GM23248 (cell line): ENCODE results near the gene TMEM131L. TPM values are rescaled to one million over a fixed set of nuclear protein-coding genes. Genes with fewer than 3 reads are reported as not detected.

Experiments
- DNase-seq: peaks from one replicate; pipeline ENCODE4 v3.0.0-alpha.2; 2015
- H2AFZ ChIP-seq: fragments of 200-600 bp; sonication (generic); 2 replicates; pipeline ENCODE4 v1.6.1; 2016; ENCODE audit warnings: antibody characterized with exemption
- H3F3A ChIP-seq: fragments of 200-600 bp; sonication (generic); 2 replicates; pipeline ENCODE4 v1.6.1; 2016; ENCODE audit warnings: mild to moderate bottlenecking, antibody characterized with exemption, mixed run types; ENCODE audit not compliant: insufficient read depth
- H3K27ac ChIP-seq: fragments of 200-600 bp; sonication (generic); 2 replicates; pipeline ENCODE4 v1.5.1; 2016; ENCODE audit warnings: mild to moderate bottlenecking
- H3K27me3 ChIP-seq: fragments of 200-600 bp; sonication (generic); replicated peaks from 2 replicates; pipeline ENCODE4 v1.6.1; 2016; ENCODE audit warnings: mild to moderate bottlenecking; ENCODE audit not compliant: insufficient read depth
- H3K36me3 ChIP-seq: fragments of 200-600 bp; sonication (generic); 2 replicates; pipeline ENCODE4 v1.6.1; 2016; ENCODE audit warnings: low read depth, mild to moderate bottlenecking
- H3K4me1 ChIP-seq: fragments of 200-600 bp; sonication (generic); 2 replicates; pipeline ENCODE4 v1.6.1; 2016; ENCODE audit warnings: mild to moderate bottlenecking; ENCODE audit not compliant: insufficient read depth
- H3K4me2 ChIP-seq: fragments of 200-600 bp; sonication (generic); one replicate; pipeline ENCODE4 v1.6.1; 2016; ENCODE audit warnings: mild to moderate bottlenecking; ENCODE audit not compliant: unreplicated experiment
- H3K4me3 ChIP-seq: fragments of 200-600 bp; sonication (generic); 2 replicates; pipeline ENCODE4 v1.5.1; 2016; ENCODE audit warnings: mild to moderate bottlenecking
- H3K79me2 ChIP-seq: fragments of 200-600 bp; sonication (generic); 2 replicates; pipeline ENCODE4 v1.6.1; 2016; ENCODE audit warnings: mild to moderate bottlenecking; ENCODE audit not compliant: insufficient read depth
- H3K9ac ChIP-seq: fragments of 200-600 bp; sonication (generic); 2 replicates; pipeline ENCODE4 v1.6.1; 2016; ENCODE audit warnings: mild to moderate bottlenecking
- H3K9me2 ChIP-seq: fragments of 200-600 bp; sonication (generic); 2 replicates; pipeline ENCODE4 v1.6.1; 2016; ENCODE audit warnings: mixed run types, mild to moderate bottlenecking, moderate library complexity; ENCODE audit not compliant: insufficient read depth
- H3K9me3 ChIP-seq: fragments of 200-600 bp; sonication (generic); one replicate; pipeline ENCODE4 v1.6.1; 2017; ENCODE audit warnings: low read depth
- H4K20me1 ChIP-seq: fragments of 200-600 bp; sonication (generic); 2 replicates; pipeline ENCODE4 v1.6.0; 2016; ENCODE audit not compliant: insufficient read depth
- EZH2 ChIP-seq: fragments of 200-600 bp; sonication (generic); IDR thresholded peaks from 2 replicates; pipeline ENCODE4 v1.6.1; 2018; ENCODE audit warnings: antibody characterized with exemption, mild to moderate bottlenecking; ENCODE audit not compliant: insufficient read depth, poor library complexity, severe bottlenecking
- EZH2phosphoT487 ChIP-seq: fragments of 200-600 bp; sonication (generic); IDR thresholded peaks from 2 replicates; pipeline ENCODE4 v1.6.1; 2018; ENCODE audit warnings: antibody characterized with exemption, moderate library complexity, mild to moderate bottlenecking, low read depth; ENCODE audit not compliant: insufficient read depth
- WGBS, 2 experiments: methylation state at CpG; one replicate each; pipeline ENCODE4 v1.1.6; 2015 to 2017; ENCODE audit warnings: low lambda C conversion rate in 2 of 2, low coverage in 1 of 2; ENCODE audit errors: missing lambda C conversion rate in 2 of 2; 5-methylcytosine and 5-hydroxymethylcytosine counted together
- in situ Hi-C: fragments of 300-500 bp; cut with MboI; formaldehyde crosslinking; loops from 2 replicates; pipeline ENCODE4 v1.15.0; 2020
- polyA plus RNA-seq: library from polyadenylated mRNA; unstranded; fragments of >200 nt; fragmentation: Nextera tagmentation; extraction: Ambion mirVana; gene quantifications from 2 replicates; pipeline ENCODE4 v1.2.1, GENCODE V29; 2016
- total RNA-seq: library from RNA; depleted of rRNA; stranded (reverse); fragments of >200 nt; shearing (Covaris generic); gene quantifications from 2 replicates; pipeline ENCODE4 v1.2.3, GENCODE V29; 2014

Gene TMEM131L
- total and polyA plus RNA-seq, 2 experiments from 2014 or later = 8.7 to 11.1 TPM

DNA sequence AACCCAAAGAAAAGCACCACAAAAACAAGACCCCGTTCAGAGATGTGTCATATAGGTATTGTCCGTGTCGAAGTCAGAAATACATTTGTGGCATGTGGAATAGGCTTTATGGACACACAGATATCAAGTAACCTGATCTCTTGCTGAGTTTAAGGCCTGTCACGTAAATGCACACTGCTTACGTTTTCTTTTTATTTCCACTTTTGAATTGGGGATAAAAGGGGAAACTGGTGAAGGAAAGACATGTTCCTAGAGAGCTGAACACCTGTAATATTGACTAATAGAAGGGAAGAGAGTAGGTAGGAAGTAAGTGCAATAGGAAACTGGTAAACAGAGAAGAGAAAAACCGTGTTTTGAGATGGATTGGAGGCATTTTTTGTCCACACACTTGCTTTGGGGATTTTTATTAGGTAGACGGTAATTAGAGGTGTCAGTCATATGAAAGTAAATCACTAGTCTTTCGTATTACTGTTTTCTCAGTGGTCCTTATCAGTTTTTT is 24.9 kb downstream of the TMEM131L start:
- Histone ChIP-seq H4K20me1 (no peaks in the 10 kb centered on the region), H2AFZ (no peak overlapping the region), H3K4me3 (no peak overlapping the region), H3K4me2 (no peak overlapping the region), H3K4me1 (peaks cover 30% of the 10 kb centered on the region), H3F3A (peaks cover 7% of the 10 kb centered on the region), H3K36me3 (no peaks in the 10 kb centered on the region), H3K9me2 (no peaks in the 10 kb centered on the region), H3K27ac (no peak overlapping the region), H3K27me3 (no peaks in the 10 kb centered on the region), H3K9ac (no peak overlapping the region), H3K79me2 (peaks cover 16% of the 10 kb centered on the region), H3K9me3 (no peaks in the 10 kb centered on the region)
- DNase-seq = no peak
- 95 to 96% methylated on average over 8 of the region's 8 CpGs for WGBS, 2 experiments
- in situ Hi-C loops = no loop called here
- no peak for TF ChIP-seq EZH2phosphoT487
- TF ChIP-seq EZH2 = no peak

DNA sequence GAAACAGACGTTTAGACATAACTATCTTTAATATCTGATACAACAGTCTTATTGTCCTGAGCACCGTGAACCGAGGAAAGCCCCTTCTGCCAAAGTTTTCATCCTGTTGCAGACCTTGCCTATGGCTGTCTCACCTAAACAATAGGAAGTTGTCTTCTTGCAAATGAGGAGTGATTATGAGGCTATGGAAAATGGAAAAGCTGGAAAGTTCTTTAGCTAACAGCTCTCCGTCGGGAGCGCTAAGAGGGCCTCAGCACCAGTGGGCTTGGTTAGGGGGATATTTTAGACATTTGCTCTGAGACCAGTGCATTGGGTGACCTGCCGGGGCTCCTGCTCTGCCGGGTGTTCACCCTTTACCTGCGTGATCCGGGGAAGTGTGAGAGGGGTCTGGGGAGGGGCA is 28.4 kb downstream of the TMEM131L start:
- TF ChIP-seq EZH2 (no peak), EZH2phosphoT487 (no peak)
- H4K20me1 ChIP-seq = no peaks in the 10 kb centered on the region
- H3K4me2 ChIP-seq = no peak overlapping the region
- no peak overlapping the region for H3K9ac ChIP-seq
- H3K36me3 ChIP-seq = no peaks in the 10 kb centered on the region
- 91 to 92% methylated on average over 10 of the region's 10 CpGs for WGBS, 2 experiments
- no peak overlapping the region for H3K27ac ChIP-seq
- no peak for DNase-seq
- peaks cover 21% of the 10 kb centered on the region for H3K79me2 ChIP-seq
- H3F3A ChIP-seq = peaks cover 22% of the 10 kb centered on the region
- H3K9me3 ChIP-seq = no peaks in the 10 kb centered on the region
- no peaks in the 10 kb centered on the region for H3K9me2 ChIP-seq
- peaks cover 25% of the 10 kb centered on the region for H3K4me1 ChIP-seq
- H2AFZ ChIP-seq = no peak overlapping the region
- H3K27me3 ChIP-seq = no peaks in the 10 kb centered on the region
- no peak overlapping the region for H3K4me3 ChIP-seq
- in situ Hi-C loops = no loop called here

DNA sequence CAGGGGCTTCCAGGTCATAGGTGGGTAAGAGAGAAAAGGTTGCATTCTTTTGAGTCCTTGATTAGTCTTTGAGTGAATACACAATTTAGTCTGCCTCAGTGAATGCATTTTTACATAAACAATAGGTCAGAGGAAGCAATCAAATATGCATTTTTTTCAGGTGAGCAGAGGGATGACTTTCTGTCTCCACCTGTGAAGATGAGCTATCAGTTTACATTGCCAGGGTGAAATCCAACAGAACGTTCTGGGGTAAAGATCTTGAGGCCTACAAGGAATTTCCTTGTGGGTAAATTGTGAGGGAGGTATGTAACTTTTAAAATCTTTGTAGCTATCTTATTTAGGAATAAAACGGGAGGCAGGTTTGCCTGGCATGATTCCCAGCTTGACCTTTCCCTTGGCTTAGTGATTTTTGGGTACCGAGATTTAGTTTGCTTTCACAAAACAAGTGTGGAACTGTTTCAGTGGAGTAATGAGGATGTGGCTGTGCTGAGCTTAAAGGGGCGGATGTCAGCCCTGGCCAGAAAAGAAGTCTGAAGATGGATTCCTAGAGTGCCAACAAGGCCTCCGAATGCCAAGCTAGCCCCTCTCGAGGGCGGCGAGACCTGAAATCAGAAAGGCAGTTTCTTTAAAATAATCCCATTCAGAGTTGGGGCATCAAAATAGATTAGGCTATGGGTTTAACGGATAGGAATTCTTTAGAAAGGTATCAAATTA is 29.5 kb downstream of the TMEM131L start:
- Histone ChIP-seq H3K79me2 (peaks cover 21% of the 10 kb centered on the region), H3K4me3 (no peak overlapping the region), H3K9me3 (no peaks in the 10 kb centered on the region), H3K27ac (no peak overlapping the region), H3F3A (peaks cover 25% of the 10 kb centered on the region), H3K4me2 (no peak overlapping the region), H3K4me1 (peaks cover 25% of the 10 kb centered on the region), H3K9ac (no peak overlapping the region), H4K20me1 (no peaks in the 10 kb centered on the region), H3K36me3 (no peaks in the 10 kb centered on the region), H3K9me2 (no peaks in the 10 kb centered on the region), H3K27me3 (no peaks in the 10 kb centered on the region), H2AFZ (no peak overlapping the region)
- no peak for TF ChIP-seq EZH2phosphoT487
- no peak for TF ChIP-seq EZH2
- DNase-seq = no peak
- in situ Hi-C loops = no loop called here
- WGBS, 2 experiments = 90 to 91% methylated on average over 9 of the region's 9 CpGs

DNA sequence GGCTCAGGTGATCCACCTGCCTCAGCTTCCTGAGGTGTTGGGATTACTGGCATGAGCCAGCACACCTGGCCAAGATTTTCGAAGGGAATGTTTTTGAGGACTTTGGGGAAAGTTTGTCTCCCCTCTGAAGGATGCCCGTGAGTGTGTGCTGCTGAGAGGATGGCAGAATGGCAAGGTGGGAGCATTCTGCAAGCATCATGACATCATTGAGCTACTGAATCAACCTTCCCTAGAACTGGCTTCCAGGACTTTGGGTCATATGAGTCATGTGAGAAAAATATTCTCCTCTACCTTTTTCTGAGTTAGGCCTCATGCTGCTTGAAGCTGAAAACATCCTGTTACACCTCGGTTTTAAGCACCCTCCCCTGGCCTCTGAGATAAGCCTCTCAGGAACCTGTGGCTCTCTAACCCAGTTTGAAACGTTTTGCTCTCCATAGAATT is 31.0 kb downstream of the TMEM131L start:
- Histone ChIP-seq H2AFZ (no peak overlapping the region), H3K9me2 (no peaks in the 10 kb centered on the region), H3K27ac (no peak overlapping the region), H3K9me3 (no peaks in the 10 kb centered on the region), H3F3A (peaks cover 25% of the 10 kb centered on the region), H3K4me2 (no peak overlapping the region), H3K9ac (no peak overlapping the region), H3K79me2 (peaks cover 17% of the 10 kb centered on the region), H3K4me1 (peaks cover 27% of the 10 kb centered on the region), H3K4me3 (no peak overlapping the region), H3K36me3 (no peaks in the 10 kb centered on the region), H4K20me1 (no peaks in the 10 kb centered on the region), H3K27me3 (no peaks in the 10 kb centered on the region)
- in situ Hi-C loops = no loop called here
- peak; percentile 46 for DNase-seq
- 78 to 89% methylated on average over 4 of the region's 4 CpGs for WGBS, 2 experiments
- no peak for TF ChIP-seq EZH2phosphoT487
- no peak for TF ChIP-seq EZH2
